HK-2 (cell line): ENCODE data around the gene ROBO3.
A peak's percentile ranks its signal among the peaks of the same experiment; 100 is the strongest.

Experiments used
- DNase-seq: peaks from one replicate; pipeline ENCODE4 v3.0.0-alpha.2; 2018; ENCODE audit not compliant: unreplicated experiment

The ROBO3 gene

GRCh38 chr11:124875943-124876817 lies 10.9 kb downstream of the ROBO3 start:
- peak; percentile 88 for DNase-seq

- no peak for DNase-seq
Measured at GRCh38 chr11:124876818-124877630, 11.8 kb downstream of the ROBO3 start.

GRCh38 chr11:124877631-124877909 lies 12.3 kb downstream of the ROBO3 start:
- no peak for DNase-seq

- no peak for DNase-seq
Measured at GRCh38 chr11:124877910-124878758, 12.9 kb downstream of the ROBO3 start.

- DNase-seq: no peak
Measured at GRCh38 chr11:124878759-124879492, 13.7 kb downstream of the ROBO3 start.

- no peak for DNase-seq
Measured at GRCh38 chr11:124879493-124880289, 14.5 kb downstream of the ROBO3 start.

- no peak for DNase-seq
Measured at GRCh38 chr11:124880290-124880611, 15.0 kb downstream of the ROBO3 start.

GRCh38 chr11:124880958-124881357 lies 15.7 kb downstream of the ROBO3 start:
- no peak for DNase-seq

GRCh38 chr11:124882339-124883071 lies 17.3 kb downstream of the ROBO3 start:
- no peak for DNase-seq

- DNase-seq: no peak
Measured at GRCh38 chr11:124884340-124884739, 19.1 kb downstream of the ROBO3 start.

GRCh38 chr11:124884869-124885479 lies 19.7 kb downstream of the ROBO3 start:
- no peak for DNase-seq

GRCh38 chr11:124886476-124886875 lies 21.2 kb downstream of the ROBO3 start:
- DNase-seq: no peak

GRCh38 chr11:124886978-124887666 lies 21.9 kb downstream of the ROBO3 start:
- DNase-seq: no peak

GRCh38 chr11:124887667-124888013 lies 22.4 kb downstream of the ROBO3 start:
- no peak for DNase-seq

- no peak for DNase-seq
Measured at GRCh38 chr11:124889191-124890091, 24.2 kb downstream of the ROBO3 start.

- DNase-seq: no peak
Measured at GRCh38 chr11:124890151-124890550, 24.9 kb downstream of the ROBO3 start.

- no peak for DNase-seq
Measured at GRCh38 chr11:124890683-124891372, 25.6 kb downstream of the ROBO3 start.
